Small intestine (tissue), 7 donors: ENCODE data around the gene VWA8. TPM values are rescaled to one million over a fixed set of nuclear protein-coding genes. Genes with fewer than 3 reads are reported as not detected.

Experiments used
- DNase-seq, 2 donors: peaks; one replicate each; pipeline versions ENCODE4 v3.0.0 to v3.0.0-alpha.2; 2013
- FAIRE-seq: peaks from 2 replicates; lab custom pipeline; 2012; peaks lifted over from hg19 to GRCh38; lab: Jason Lieb, UNC
- H3K27ac ChIP-seq, 3 donors: one replicate each; pipeline ENCODE4 v1.5.1; 2013; ENCODE audit warnings: low read length in 2 of 3, mild to moderate bottlenecking in 2 of 3, control low read depth in 1 of 3, inconsistent platforms in 1 of 3, low read depth in 1 of 3, moderate library complexity in 1 of 3
- H3K27me3 ChIP-seq, 3 donors: one replicate each; pipeline ENCODE4 v1.6.1; 2013; ENCODE audit warnings: low read length in 3 of 3, inconsistent platforms in 1 of 3; ENCODE audit not compliant: control insufficient read depth in 3 of 3, insufficient read depth in 3 of 3
- H3K36me3 ChIP-seq, 3 donors: one replicate each; pipeline ENCODE4 v1.6.1; 2013; ENCODE audit warnings: low read length in 3 of 3, inconsistent platforms in 1 of 3, low read depth in 1 of 3, mild to moderate bottlenecking in 1 of 3, moderate library complexity in 1 of 3; ENCODE audit not compliant: control insufficient read depth in 3 of 3, insufficient read depth in 2 of 3
- H3K4me1 ChIP-seq, 3 donors: one replicate each; pipeline ENCODE4 v1.6.1; 2013; ENCODE audit warnings: low read length in 2 of 3, inconsistent platforms in 1 of 3, low read depth in 1 of 3, mild to moderate bottlenecking in 1 of 3, moderate library complexity in 1 of 3; ENCODE audit not compliant: control insufficient read depth in 3 of 3, insufficient read depth in 2 of 3
- H3K4me3 ChIP-seq, 3 donors: one replicate each; pipeline ENCODE4 v1.5.1; 2013; ENCODE audit warnings: low read length in 3 of 3, control low read depth in 1 of 3, inconsistent platforms in 1 of 3, low read depth in 1 of 3, mild to moderate bottlenecking in 1 of 3, moderate library complexity in 1 of 3
- H3K9me3 ChIP-seq, 2 donors: one replicate each; pipeline ENCODE4 v1.6.1; 2013; ENCODE audit warnings: low read depth in 1 of 2, low read length in 1 of 2; ENCODE audit not compliant: control insufficient read depth in 2 of 2, insufficient read depth in 1 of 2
- WGBS, 3 donors: extraction: QIAGEN DNeasy Blood & Tissue Kit; methylation state at CpG; one replicate each; pipeline ENCODE4 v1.1.7; 2013; 5-methylcytosine and 5-hydroxymethylcytosine counted together
- polyA plus RNA-seq, 4 donors: library from polyadenylated mRNA; stranded (reverse) in 3 of 4; unstranded in 1 of 4; fragments of 200-250 nt in 3 of 4; fragments of 120-200 nt in 1 of 4; gene quantifications; one replicate each; pipeline versions ENCODE4 v1.2.1 to v1.2.3, GENCODE V29; 2013
- donor health status: healthy with polysubstance abuse.
- donor health status: control.
- donor health status: control.
- donor health status: Bipolar disorder and iron deficiency.
- donor health status: healthy.

Gene VWA8
- polyA plus RNA-seq, 4 donors: 3.8 to 11.5 (median 6.0) TPM

DNA sequence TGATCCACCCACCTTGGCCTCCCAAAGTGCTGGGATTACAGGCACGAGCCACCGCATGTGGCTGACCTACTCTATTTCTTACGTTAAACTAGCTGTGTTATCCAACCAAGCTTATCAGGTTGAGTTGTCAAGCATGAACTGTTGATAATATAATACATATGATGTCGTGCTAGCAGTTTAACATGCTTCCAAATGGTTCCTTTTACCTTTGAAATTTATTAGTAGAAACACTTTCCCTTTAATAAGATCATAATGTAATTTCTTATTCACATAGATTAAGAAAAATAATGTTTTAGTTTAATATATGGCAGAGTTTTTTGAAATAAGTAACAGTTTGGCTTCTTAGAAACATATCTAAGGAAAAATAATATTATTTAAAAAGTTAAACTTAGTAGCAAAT lies 34.4 kb upstream of the VWA8 start:
- WGBS, 3 donors: 84 to 88% (median 86%) methylated on average over 4 of the region's 4 CpGs
- Histone ChIP-seq H3K4me3 (no peak overlapping the region), H3K27ac (no peak overlapping the region), H3K4me1 (no peaks in the 10 kb centered on the region), H3K9me3 (no peaks in the 10 kb centered on the region), H3K36me3 (no peaks in the 10 kb centered on the region), H3K27me3 (no peaks in the 10 kb centered on the region)
- FAIRE-seq (peak; percentile 67), DNase-seq (no peak)

DNA sequence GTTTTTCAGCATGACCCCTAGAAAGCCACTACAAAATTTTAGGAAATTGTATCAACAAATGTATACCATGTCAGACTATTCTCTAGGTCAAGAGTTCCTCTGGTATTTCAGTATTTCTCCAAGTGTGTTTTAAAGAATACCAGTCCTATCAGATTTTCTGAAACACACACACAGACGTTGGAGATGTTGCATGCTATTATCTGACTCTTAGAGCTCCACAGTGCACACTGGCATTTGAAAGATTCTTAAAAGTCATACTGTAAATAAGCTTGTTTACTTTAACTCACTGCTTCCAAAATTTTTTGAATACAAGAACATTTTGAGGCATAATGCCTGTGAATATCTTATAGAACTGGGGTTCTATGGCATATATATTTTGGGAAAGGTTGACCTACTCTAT lies 33.8 kb upstream of the VWA8 start:
- FAIRE-seq: no peak
- no peaks in the 10 kb centered on the region for H3K4me1 ChIP-seq
- no peaks in the 10 kb centered on the region for H3K9me3 ChIP-seq
- H3K27ac ChIP-seq: no peak overlapping the region
- no peaks in the 10 kb centered on the region for H3K36me3 ChIP-seq
- WGBS, 3 donors: 67 to 78% (median 75%) methylated on average over 1 of the region's 1 CpG
- no peaks in the 10 kb centered on the region for H3K27me3 ChIP-seq
- H3K4me3 ChIP-seq: no peak overlapping the region
- DNase-seq: no peak

DNA sequence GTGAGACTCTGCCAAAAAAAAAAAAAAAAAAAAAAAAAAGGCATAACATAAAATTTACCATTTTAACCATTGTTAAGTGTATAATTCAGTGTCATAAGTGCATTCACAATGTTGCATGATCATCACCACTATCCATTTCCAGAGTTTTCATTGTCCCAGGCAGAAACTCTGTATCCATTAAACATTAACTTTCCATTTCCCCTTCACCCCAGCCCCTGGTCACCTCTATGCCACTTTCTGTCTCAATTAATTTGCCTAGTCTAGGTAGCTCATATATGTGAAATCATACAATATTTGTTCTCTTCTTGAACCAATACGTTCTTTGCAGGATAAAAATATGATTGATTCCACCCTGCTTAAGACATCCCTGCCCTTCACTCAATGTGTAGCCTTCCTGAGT lies 31.0 kb upstream of the VWA8 start:
- no peaks in the 10 kb centered on the region for H3K27me3 ChIP-seq
- 54 to 83% (median 64%) methylated on average over 1 of the region's 1 CpG for WGBS, 3 donors
- DNase-seq: no peak
- H3K9me3 ChIP-seq: no peaks in the 10 kb centered on the region
- no peak for FAIRE-seq
- H3K4me3 ChIP-seq: no peak overlapping the region
- H3K4me1 ChIP-seq: no peaks in the 10 kb centered on the region
- no peaks in the 10 kb centered on the region for H3K36me3 ChIP-seq
- H3K27ac ChIP-seq: no peak overlapping the region

DNA sequence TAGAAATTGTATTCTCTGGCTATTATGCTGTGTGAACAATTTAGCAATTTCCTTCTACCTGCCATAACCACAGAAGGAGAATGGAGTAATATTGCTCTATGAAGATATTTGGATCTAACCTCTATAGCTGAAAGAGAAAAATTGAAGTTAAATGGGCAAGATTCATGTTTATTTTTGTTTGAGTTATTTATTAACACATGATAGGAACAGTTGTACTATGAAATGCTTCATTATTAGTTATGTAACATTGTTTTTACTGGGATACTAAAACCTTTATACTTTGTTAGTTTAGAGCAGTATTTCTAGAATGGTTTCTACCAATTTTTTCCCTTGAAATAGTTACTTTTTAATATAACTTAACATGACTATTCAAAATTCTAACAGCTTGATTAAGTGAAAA lies 27.3 kb upstream of the VWA8 start:
- no peak for FAIRE-seq
- H3K36me3 ChIP-seq: no peaks in the 10 kb centered on the region

DNA sequence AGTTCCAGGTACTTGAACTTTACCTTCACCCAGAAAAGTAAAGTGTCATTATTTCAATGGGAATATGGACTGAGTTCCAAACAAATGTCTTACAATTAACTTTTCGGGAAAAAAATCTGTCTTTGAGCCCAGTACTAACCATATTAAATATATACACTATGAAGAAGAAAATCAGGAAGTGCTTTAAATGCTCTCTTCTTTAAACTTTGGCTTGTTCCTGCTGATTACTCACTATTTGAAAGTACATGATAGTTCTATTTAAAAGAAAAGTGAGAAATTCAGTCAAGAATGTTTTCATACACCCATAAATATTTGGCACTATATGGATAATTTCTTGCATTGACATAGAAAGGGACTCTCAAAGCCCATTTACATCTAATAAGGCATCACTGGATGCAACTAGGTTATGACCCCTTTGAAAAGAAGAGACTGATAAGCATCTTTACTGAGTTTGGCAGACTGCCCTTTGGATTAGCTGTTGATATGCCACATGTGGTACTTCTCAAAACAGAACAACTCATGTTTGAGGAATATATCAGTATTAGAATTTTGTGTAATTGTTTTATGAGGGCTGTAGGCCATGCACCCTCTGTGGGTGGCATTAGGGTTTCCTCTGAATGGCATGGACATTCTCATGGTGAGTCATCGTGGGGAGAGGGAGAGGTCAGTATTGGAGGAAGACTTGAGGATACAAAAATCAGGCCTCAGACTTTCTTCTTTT lies 25.0 kb upstream of the VWA8 start:
- H3K27ac ChIP-seq: no peak overlapping the region
- no peak for DNase-seq
- no peaks in the 10 kb centered on the region for H3K36me3 ChIP-seq
- 77 to 93% (median 87%) methylated on average over 2 of the region's 2 CpGs for WGBS, 3 donors
- no peaks in the 10 kb centered on the region for H3K4me1 ChIP-seq
- H3K4me3 ChIP-seq: no peak overlapping the region
- no peaks in the 10 kb centered on the region for H3K27me3 ChIP-seq
- no peak for FAIRE-seq
- no peaks in the 10 kb centered on the region for H3K9me3 ChIP-seq

More for the DNA sequence above, 27.3 kb upstream of the VWA8 start:
- no peaks in the 10 kb centered on the region for H3K4me1 ChIP-seq
- no peak for DNase-seq
- H3K27me3 ChIP-seq: no peaks in the 10 kb centered on the region
- H3K27ac ChIP-seq: no peak overlapping the region
- no peaks in the 10 kb centered on the region for H3K9me3 ChIP-seq
- no peak overlapping the region for H3K4me3 ChIP-seq

DNA sequence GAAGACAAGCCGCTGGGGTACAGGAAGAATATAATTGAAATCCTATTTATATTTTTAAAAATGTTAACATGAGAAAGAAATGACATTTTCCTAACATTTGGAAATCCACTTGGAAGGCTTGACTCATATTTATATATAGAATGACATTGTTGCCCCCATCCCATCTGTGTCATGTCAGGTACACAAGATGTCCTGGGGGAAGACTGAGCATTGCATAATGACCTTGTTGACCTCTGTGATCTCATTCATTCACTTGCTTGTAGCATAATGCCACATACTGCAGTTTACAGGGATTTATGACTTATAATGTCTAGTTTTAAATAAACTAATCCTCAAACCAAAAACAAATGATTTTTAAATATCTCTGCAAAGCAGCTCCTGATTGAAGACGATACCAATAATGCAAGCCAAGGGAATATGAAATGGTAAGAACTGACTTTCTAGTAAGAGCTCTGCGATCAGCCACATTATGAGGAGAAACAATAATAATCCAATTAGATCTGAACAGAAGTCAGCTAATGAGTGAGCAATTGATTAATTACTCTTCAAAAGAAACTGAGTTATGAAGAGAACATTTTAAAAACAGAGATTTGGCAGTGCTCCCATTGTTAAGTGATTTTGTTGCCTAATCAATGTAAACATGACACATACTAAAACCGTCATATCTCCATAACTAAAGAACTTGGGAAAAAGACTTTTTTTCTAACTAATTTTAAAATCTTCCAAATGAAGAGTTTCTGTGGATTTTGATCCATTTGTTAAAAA lies 21.2 kb upstream of the VWA8 start:
- Histone ChIP-seq H3K9me3 (no peaks in the 10 kb centered on the region), H3K27ac (no peak overlapping the region), H3K4me1 (no peaks in the 10 kb centered on the region), H3K27me3 (no peaks in the 10 kb centered on the region), H3K4me3 (no peak overlapping the region), H3K36me3 (no peaks in the 10 kb centered on the region)
- DNase-seq (no peak), FAIRE-seq (no peak)
- 67 to 83% (median 81%) methylated on average over 4 of the region's 4 CpGs for WGBS, 3 donors

DNA sequence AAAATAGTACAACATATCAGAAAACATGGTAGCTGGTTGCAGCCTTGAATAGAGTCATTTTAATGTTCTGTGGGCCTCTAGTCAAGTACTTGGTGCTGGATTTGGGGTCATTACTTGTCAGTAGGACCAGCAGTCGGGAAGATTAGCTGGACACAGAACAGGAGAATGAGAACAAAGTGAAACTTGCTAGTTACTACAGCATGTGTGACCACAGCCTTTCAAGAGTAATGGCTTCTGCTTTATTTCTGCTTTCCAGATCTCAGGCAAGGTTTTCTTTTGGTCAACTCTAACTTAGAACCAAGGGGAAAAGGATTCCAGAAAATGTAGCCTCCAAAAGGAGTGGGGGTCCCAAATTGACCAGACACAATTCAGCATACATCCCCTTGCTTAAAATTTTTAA lies 17.1 kb upstream of the VWA8 start:
- Histone ChIP-seq H3K27me3 (no peaks in the 10 kb centered on the region), H3K36me3 (no peaks in the 10 kb centered on the region), H3K27ac (no peak overlapping the region), H3K9me3 (no peaks in the 10 kb centered on the region), H3K4me3 (no peak overlapping the region), H3K4me1 (no peaks in the 10 kb centered on the region)
- FAIRE-seq (no peak), DNase-seq (no peak)
- 69 to 76% (median 71%) methylated on average over 1 of the region's 1 CpG for WGBS, 3 donors

DNA sequence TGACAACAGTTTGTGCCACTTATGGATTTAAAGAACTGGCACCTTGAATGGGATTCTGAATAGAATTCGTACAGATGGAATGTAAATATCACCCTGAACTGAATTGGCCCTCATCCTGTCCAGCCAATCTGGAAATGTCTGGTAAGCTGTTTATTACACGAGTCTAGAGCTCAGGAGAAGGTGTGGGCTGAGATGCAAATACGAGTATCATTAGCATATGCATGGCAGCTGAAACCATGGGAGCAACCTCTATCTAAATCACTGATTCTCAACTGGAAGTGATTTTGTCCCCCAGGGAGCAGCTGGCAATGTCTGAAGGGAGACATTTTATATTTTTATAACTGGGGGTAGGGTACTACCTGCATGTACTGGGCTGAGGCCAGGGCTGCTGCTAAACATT lies 15.6 kb upstream of the VWA8 start:
- Histone ChIP-seq H3K4me3 (no peak overlapping the region), H3K9me3 (no peaks in the 10 kb centered on the region), H3K4me1 (no peaks in the 10 kb centered on the region), H3K36me3 (no peaks in the 10 kb centered on the region), H3K27me3 (no peaks in the 10 kb centered on the region), H3K27ac (no peak overlapping the region)
- FAIRE-seq: no peak
- no peak for DNase-seq
- 53 to 62% (median 60%) methylated on average over 3 of the region's 3 CpGs for WGBS, 3 donors
